Trophoblast cell (in vitro differentiated cells and primary cell): Measurements from ENCODE around the gene FLVCR2.
A peak's percentile ranks its signal among the peaks of the same experiment; 100 is the strongest.

Experiments used
- DNase-seq, 2 donors: peaks; one replicate each; pipeline ENCODE4 v3.0.0-alpha.2; 2016
- H2AFZ ChIP-seq: 2 replicates; pipeline ENCODE4 v1.6.1; 2013; ENCODE audit warnings: low read length, moderate library complexity, mild to moderate bottlenecking; ENCODE audit not compliant: insufficient read depth, poor library complexity
- H2AK5ac ChIP-seq: 2 replicates; pipeline ENCODE4 v1.6.1; 2013; ENCODE audit warnings: mild to moderate bottlenecking, low read length
- H2BK120ac ChIP-seq: 2 replicates; pipeline ENCODE4 v1.6.1; 2013; ENCODE audit warnings: low read length, mild to moderate bottlenecking, moderate library complexity; ENCODE audit not compliant: insufficient read depth, poor library complexity
- H2BK12ac ChIP-seq: 2 replicates; pipeline ENCODE4 v1.6.1; 2013; ENCODE audit warnings: mild to moderate bottlenecking, low read length, moderate library complexity
- H2BK5ac ChIP-seq: 2 replicates; pipeline ENCODE4 v1.6.1; 2013; ENCODE audit warnings: low read length, low read depth, moderate library complexity, mild to moderate bottlenecking; ENCODE audit not compliant: poor library complexity
- H3K14ac ChIP-seq: 2 replicates; pipeline ENCODE4 v1.6.1; 2013; ENCODE audit warnings: mild to moderate bottlenecking, low read length
- H3K18ac ChIP-seq: 2 replicates; pipeline ENCODE4 v1.6.1; 2013; ENCODE audit warnings: mild to moderate bottlenecking, low read length
- H3K23ac ChIP-seq: 2 replicates; pipeline ENCODE4 v1.6.1; 2013; ENCODE audit warnings: low read length
- H3K27ac ChIP-seq: 2 replicates; pipeline ENCODE4 v1.5.1; 2013; ENCODE audit warnings: low read depth, mild to moderate bottlenecking, inconsistent platforms, low read length, moderate library complexity
- H3K27me3 ChIP-seq: 2 replicates; pipeline ENCODE4 v1.6.1; 2013; ENCODE audit warnings: inconsistent platforms, mild to moderate bottlenecking, low read length, moderate library complexity; ENCODE audit not compliant: insufficient read depth
- H3K36me3 ChIP-seq, 2 experiments: 1 replicate in 1 of 2; 2 replicates in 1 of 2; pipeline ENCODE4 v1.6.1; 2013; ENCODE audit warnings: low read length in 2 of 2, mild to moderate bottlenecking in 2 of 2, moderate library complexity in 1 of 2; ENCODE audit not compliant: insufficient read depth in 2 of 2, control insufficient read depth in 1 of 2
- H3K4ac ChIP-seq: 2 replicates; pipeline ENCODE4 v1.6.1; 2013; ENCODE audit warnings: low read depth, mild to moderate bottlenecking, low read length, moderate library complexity
- H3K4me1 ChIP-seq, 2 experiments: 1 replicate in 1 of 2; 2 replicates in 1 of 2; pipeline ENCODE4 v1.6.1; 2013; ENCODE audit warnings: low read length in 2 of 2, mild to moderate bottlenecking in 2 of 2, moderate library complexity in 1 of 2; ENCODE audit not compliant: insufficient read depth in 2 of 2, control insufficient read depth in 1 of 2
- H3K4me2 ChIP-seq: 2 replicates; pipeline ENCODE4 v1.6.1; 2013; ENCODE audit warnings: inconsistent platforms, mild to moderate bottlenecking, low read length, moderate library complexity
- H3K4me3 ChIP-seq: 2 replicates; pipeline ENCODE4 v1.5.1; 2013; ENCODE audit warnings: mild to moderate bottlenecking, low read depth, low read length, inconsistent platforms
- H3K79me1 ChIP-seq: one replicate; pipeline ENCODE4 v1.6.1; 2013; ENCODE audit warnings: low read length
- H3K79me2 ChIP-seq: 2 replicates; pipeline ENCODE4 v1.6.1; 2013; ENCODE audit warnings: low read length, mild to moderate bottlenecking; ENCODE audit not compliant: control insufficient read depth, insufficient read depth, poor library complexity
- H3K9ac ChIP-seq: 2 replicates; pipeline ENCODE4 v1.6.1; 2013; ENCODE audit warnings: mild to moderate bottlenecking, low read length
- H3K9me3 ChIP-seq: 2 replicates; pipeline ENCODE4 v1.6.1; 2013; ENCODE audit warnings: low read depth, mild to moderate bottlenecking, control low read depth, inconsistent platforms, low read length; ENCODE audit not compliant: insufficient read depth
- H4K12ac ChIP-seq: 2 replicates; pipeline ENCODE4 v1.6.1; 2013; ENCODE audit warnings: low read depth, mild to moderate bottlenecking, low read length, moderate library complexity
- H4K8ac ChIP-seq: 2 replicates; pipeline ENCODE4 v1.6.1; 2013; ENCODE audit warnings: low read depth, mild to moderate bottlenecking, low read length, moderate library complexity
- H4K91ac ChIP-seq: one replicate; pipeline ENCODE4 v1.6.1; 2013; ENCODE audit warnings: low read depth, mild to moderate bottlenecking, low read length, moderate library complexity
- WGBS: extraction: QIAGEN DNeasy Blood & Tissue Kit; methylation state at CpG from one replicate; pipeline ENCODE4 v1.1.7; 2013; ENCODE audit warnings: missing lambda C conversion rate; ENCODE audit not compliant: insufficient read length, insufficient coverage; ENCODE audit errors: extremely low coverage; 5-methylcytosine and 5-hydroxymethylcytosine counted together

FLVCR2 gene

GRCh38 chr14:75640876-75641275 is 62.5 kb downstream of the FLVCR2 start:
- H3K27ac ChIP-seq: peak overlapping the region; percentile 49
- no peak overlapping the region for H3K4me3 ChIP-seq
- H3K36me3 ChIP-seq: peaks cover 0 to 2% of the 10 kb centered on the region in 2 experiments
- no peak overlapping the region for H3K18ac ChIP-seq
- H3K9me3 ChIP-seq: no peaks in the 10 kb centered on the region
- H2AK5ac ChIP-seq: no peak overlapping the region
- peak overlapping the region; percentile 26 for H2BK120ac ChIP-seq
- no peak overlapping the region for H2BK12ac ChIP-seq
- H3K4ac ChIP-seq: no peak overlapping the region
- H3K14ac ChIP-seq: no peak overlapping the region
- WGBS: no CpG with 5 or more reads among the region's 3 CpGs
- H4K12ac ChIP-seq: no peak overlapping the region
- peaks cover 7% of the 10 kb centered on the region for H3K79me1 ChIP-seq
- peaks cover 16 to 22% of the 10 kb centered on the region in 2 experiments for H3K4me1 ChIP-seq
- H3K4me2 ChIP-seq: no peak overlapping the region
- no peak overlapping the region for H3K9ac ChIP-seq
- H2AFZ ChIP-seq: no peak overlapping the region
- H3K79me2 ChIP-seq: no peaks in the 10 kb centered on the region
- H3K23ac ChIP-seq: no peak overlapping the region
- peak overlapping the region; percentile 59 for H4K91ac ChIP-seq
- peak overlapping the region; percentile 10 for H2BK5ac ChIP-seq
- H3K27me3 ChIP-seq: no peaks in the 10 kb centered on the region
- H4K8ac ChIP-seq: peak overlapping the region; percentile 9
- DNase-seq: peak; percentile 73 to 90

DNA sequence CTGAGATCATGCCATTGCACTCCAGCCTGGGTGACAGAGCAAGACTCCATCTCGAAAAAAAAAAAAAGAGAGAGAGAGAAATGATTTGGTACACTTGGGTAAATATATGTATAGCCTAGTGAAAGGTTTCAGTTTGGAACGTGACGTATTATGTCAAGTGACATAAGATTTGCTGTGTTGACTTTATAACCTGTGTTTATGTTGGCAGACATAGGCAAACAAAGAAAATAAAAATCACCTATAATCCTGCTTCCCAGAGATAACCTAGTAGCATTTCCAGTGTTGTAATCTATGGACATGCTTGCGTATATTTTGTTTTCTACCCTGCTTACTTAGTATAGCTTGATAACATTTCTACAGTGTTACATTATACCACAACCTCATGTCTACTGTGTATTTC is 65.6 kb downstream of the FLVCR2 start:
- no peak overlapping the region for H2BK12ac ChIP-seq

GRCh38 chr14:75645056-75645455 is 66.6 kb downstream of the FLVCR2 start:
- H2BK5ac ChIP-seq: no peak overlapping the region
- H4K8ac ChIP-seq: no peak overlapping the region
- no peak overlapping the region for H3K14ac ChIP-seq
- no peak overlapping the region for H2BK12ac ChIP-seq
- H2AK5ac ChIP-seq: no peak overlapping the region
- H3K27me3 ChIP-seq: no peaks in the 10 kb centered on the region
- no peak overlapping the region for H3K27ac ChIP-seq
- H3K9me3 ChIP-seq: no peaks in the 10 kb centered on the region
- peaks cover 11 to 21% of the 10 kb centered on the region in 2 experiments for H3K4me1 ChIP-seq
- DNase-seq: no peak
- H3K23ac ChIP-seq: no peak overlapping the region
- no peak overlapping the region for H3K4me3 ChIP-seq
- no peak overlapping the region for H3K4ac ChIP-seq
- no peak overlapping the region for H3K4me2 ChIP-seq
- no peak overlapping the region for H3K18ac ChIP-seq
- H4K91ac ChIP-seq: no peak overlapping the region
- H2BK120ac ChIP-seq: no peak overlapping the region
- H4K12ac ChIP-seq: no peak overlapping the region
- H3K79me2 ChIP-seq: no peaks in the 10 kb centered on the region
- H3K79me1 ChIP-seq: peaks cover 3% of the 10 kb centered on the region
- peaks cover 2 to 4% of the 10 kb centered on the region in 2 experiments for H3K36me3 ChIP-seq
- no peak overlapping the region for H2AFZ ChIP-seq
- peak overlapping the region; percentile 23 for H3K9ac ChIP-seq

More for the DNA sequence above, 65.6 kb downstream of the FLVCR2 start:
- no peak for DNase-seq
- Histone ChIP-seq H2AFZ (no peak overlapping the region), H3K4me3 (no peak overlapping the region), H3K18ac (no peak overlapping the region), H3K79me2 (no peaks in the 10 kb centered on the region), H3K9ac (no peak overlapping the region), H3K4ac (no peak overlapping the region), H3K27me3 (no peaks in the 10 kb centered on the region), H4K12ac (no peak overlapping the region), H3K36me3 (peaks cover 0 to 2% of the 10 kb centered on the region in 2 experiments), H4K8ac (no peak overlapping the region), H4K91ac (no peak overlapping the region), H3K14ac (no peak overlapping the region), H3K9me3 (no peaks in the 10 kb centered on the region), H2BK5ac (no peak overlapping the region), H3K4me1 (peaks cover 11 to 21% of the 10 kb centered on the region in 2 experiments), H2AK5ac (no peak overlapping the region), H3K79me1 (peaks cover 3% of the 10 kb centered on the region), H3K4me2 (no peak overlapping the region), H3K27ac (no peak overlapping the region), H2BK120ac (no peak overlapping the region), H3K23ac (no peak overlapping the region)
- WGBS: no CpG with 5 or more reads among the region's 4 CpGs

GRCh38 chr14:75646762-75647161 is 68.3 kb downstream of the FLVCR2 start:
- Histone ChIP-seq H3K9me3 (no peaks in the 10 kb centered on the region), H4K91ac (no peak overlapping the region), H3K14ac (no peak overlapping the region), H4K12ac (no peak overlapping the region), H4K8ac (no peak overlapping the region), H3K4me2 (no peak overlapping the region), H2BK12ac (no peak overlapping the region), H3K27ac (no peak overlapping the region), H2BK5ac (no peak overlapping the region), H3K79me1 (no peaks in the 10 kb centered on the region), H2AFZ (no peak overlapping the region), H2AK5ac (no peak overlapping the region), H2BK120ac (no peak overlapping the region), H3K23ac (no peak overlapping the region), H3K4ac (no peak overlapping the region), H3K27me3 (no peaks in the 10 kb centered on the region), H3K4me1 (peaks cover 6 to 10% of the 10 kb centered on the region in 2 experiments), H3K36me3 (peaks cover 9 to 18% of the 10 kb centered on the region in 2 experiments), H3K9ac (no peak overlapping the region), H3K79me2 (no peaks in the 10 kb centered on the region), H3K4me3 (no peak overlapping the region), H3K18ac (no peak overlapping the region)
- DNase-seq: peak in 1 of 2 donors; percentile 44
- no CpG with 5 or more reads among the region's 6 CpGs for WGBS
